IMR-90 (cell line): Measurements from ENCODE around the gene MALL.

Experiments used
- CHD1 ChIP-seq: IDR thresholded peaks from 2 replicates; pipeline ENCODE4 v1.6.1; 2012; ENCODE audit warnings: low read depth, low read length, improper control_type of control experiment
- FOS ChIP-seq: fragments of 150-350 bp; IDR thresholded peaks from 2 replicates; pipeline ENCODE4 v1.6.1; 2016; ENCODE audit warnings: low read depth, low read length
- POLR2A ChIP-seq: IDR thresholded peaks from 2 replicates; pipeline ENCODE4 v1.6.1; 2012; ENCODE audit warnings: mild to moderate bottlenecking, low read depth, low read length
- RAD21 ChIP-seq: IDR thresholded peaks from 2 replicates; pipeline ENCODE4 v1.6.1; 2012; ENCODE audit warnings: low read length, improper control_type of control experiment
- RCOR1 ChIP-seq: IDR thresholded peaks from 2 replicates; pipeline ENCODE4 v1.6.1; 2012; ENCODE audit warnings: mild to moderate bottlenecking, low read length, improper control_type of control experiment; ENCODE audit not compliant: insufficient replicate concordance
- TF ChIP-seq, protein P1 (sequence below): conservative IDR thresholded peaks from 2 replicates; pipeline ENCODE4 v1.5.1; 2012; ENCODE audit warnings: mild to moderate bottlenecking, low read depth, low read length, improper control_type of control experiment

DNA sequence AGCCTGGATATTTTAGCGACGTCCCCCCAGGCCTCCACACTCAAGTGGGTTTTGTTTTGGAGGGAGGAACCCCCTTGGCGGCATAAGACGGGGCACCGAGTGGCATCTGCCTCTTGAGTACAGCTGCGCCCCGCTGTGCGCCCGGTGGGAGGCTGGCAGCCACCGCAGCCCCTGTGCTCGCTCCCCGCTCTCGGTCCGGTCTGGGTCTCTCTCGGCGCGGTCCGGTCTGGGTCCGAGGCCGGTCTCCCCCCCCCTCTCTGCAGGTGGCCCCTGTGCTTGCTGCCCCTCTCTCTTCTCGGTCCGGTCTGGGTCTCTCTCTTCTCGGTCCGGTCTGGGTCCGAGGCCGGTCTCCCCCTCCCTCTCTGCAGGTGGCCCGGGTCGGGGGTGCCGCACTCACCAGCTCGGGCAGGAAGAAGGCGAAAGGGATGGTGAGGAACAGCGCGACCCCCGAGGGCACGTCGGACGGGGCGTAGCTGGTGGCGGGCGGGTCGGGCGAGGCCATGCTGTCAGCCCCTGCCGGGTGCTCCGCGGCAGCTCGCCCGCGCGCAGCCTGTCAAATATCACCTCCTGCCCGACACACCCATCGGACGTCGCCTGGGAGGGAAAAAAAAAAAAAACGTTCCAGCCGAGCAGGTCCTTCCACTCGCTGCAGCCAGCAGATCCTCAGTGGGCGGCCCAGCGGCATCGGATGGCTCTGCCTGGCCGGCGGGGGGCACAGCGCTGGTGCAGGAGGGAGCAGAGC is at the start of gene MALL:
- TF ChIP-seq, protein P1, sequence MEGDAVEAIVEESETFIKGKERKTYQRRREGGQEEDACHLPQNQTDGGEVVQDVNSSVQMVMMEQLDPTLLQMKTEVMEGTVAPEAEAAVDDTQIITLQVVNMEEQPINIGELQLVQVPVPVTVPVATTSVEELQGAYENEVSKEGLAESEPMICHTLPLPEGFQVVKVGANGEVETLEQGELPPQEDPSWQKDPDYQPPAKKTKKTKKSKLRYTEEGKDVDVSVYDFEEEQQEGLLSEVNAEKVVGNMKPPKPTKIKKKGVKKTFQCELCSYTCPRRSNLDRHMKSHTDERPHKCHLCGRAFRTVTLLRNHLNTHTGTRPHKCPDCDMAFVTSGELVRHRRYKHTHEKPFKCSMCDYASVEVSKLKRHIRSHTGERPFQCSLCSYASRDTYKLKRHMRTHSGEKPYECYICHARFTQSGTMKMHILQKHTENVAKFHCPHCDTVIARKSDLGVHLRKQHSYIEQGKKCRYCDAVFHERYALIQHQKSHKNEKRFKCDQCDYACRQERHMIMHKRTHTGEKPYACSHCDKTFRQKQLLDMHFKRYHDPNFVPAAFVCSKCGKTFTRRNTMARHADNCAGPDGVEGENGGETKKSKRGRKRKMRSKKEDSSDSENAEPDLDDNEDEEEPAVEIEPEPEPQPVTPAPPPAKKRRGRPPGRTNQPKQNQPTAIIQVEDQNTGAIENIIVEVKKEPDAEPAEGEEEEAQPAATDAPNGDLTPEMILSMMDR = no peak
- TF ChIP-seq RAD21 (no peak), POLR2A (no peak), RCOR1 (no peak), CHD1 (no peak), FOS (no peak)
